GM12892 (cell line): ENCODE results near the gene TNRC6C.

ENCODE experiments used
- POLR2A ChIP-seq: IDR thresholded peaks from 2 replicates; pipeline ENCODE4 v1.6.1; 2011; ENCODE audit warnings: low read depth, low read length, control low read depth
- POLR2AphosphoS5 ChIP-seq: IDR thresholded peaks from 2 replicates; pipeline ENCODE4 v1.6.1; 2011; ENCODE audit warnings: low read depth, low read length, control low read depth

DNA sequence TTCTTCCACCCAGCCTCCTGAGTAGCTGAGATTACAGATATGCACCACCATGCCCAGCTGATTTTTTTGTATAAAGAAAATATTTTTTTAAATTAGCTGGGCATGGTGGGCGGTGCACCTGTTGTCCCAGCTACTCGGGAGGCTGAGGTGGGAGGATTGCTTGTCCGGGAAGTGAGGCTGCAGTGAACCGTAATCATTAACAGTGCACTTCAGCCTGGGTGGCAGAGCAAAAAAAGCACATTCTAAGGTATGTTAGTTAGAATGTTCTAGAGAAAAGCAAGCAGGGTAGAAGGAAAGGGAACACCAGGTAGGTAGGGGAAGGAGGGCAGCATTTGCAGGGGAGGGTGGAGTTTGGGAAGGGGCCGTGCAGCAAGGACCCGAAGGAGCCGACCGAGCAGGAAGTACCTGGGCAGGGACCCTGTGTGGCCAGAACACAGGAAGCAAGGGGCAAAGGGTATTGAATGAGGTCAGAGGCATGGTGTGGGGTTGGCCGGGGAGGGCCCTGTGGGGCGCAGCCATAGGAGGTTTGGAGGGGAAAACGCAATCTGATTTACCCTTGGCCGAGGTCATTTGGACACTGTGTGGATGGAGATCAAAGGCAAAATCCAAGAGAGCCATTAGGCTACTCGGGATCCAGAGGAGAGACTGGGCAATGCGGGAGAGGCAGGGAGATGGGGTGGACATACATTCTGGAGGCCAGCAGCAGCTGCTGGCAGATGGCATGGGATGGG is 189.9 kb downstream of the TNRC6C start:
- TF ChIP-seq POLR2AphosphoS5 (no peak), POLR2A (no peak)
